Hematopoietic multipotent progenitor cell (in vitro differentiated cells): Measurements from ENCODE around the gene KLHL7. TPM values are rescaled to one million over a fixed set of nuclear protein-coding genes. Genes with fewer than 3 reads are reported as not detected.
"Not testable (repeated sequence)": the region's sequence is repeated elsewhere in the genome, so short reads cannot be mapped to it uniquely, and the experiment has no call there.

ENCODE experiments used
- DNase-seq, 3 donors: peaks; one replicate each; pipeline ENCODE4 v3.0.0-alpha.2; 2011 to 2015; ENCODE audit warnings: low read depth in 2 of 3, low spot score in 2 of 3
- total RNA-seq: library from RNA; depleted of rRNA; stranded (reverse); fragments of >200 nt; gene quantifications from one replicate; pipeline ENCODE4 v1.2.3, GENCODE V29; 2012

KLHL7 gene
- total RNA-seq, 1 donor, result 18.3 TPM

DNA sequence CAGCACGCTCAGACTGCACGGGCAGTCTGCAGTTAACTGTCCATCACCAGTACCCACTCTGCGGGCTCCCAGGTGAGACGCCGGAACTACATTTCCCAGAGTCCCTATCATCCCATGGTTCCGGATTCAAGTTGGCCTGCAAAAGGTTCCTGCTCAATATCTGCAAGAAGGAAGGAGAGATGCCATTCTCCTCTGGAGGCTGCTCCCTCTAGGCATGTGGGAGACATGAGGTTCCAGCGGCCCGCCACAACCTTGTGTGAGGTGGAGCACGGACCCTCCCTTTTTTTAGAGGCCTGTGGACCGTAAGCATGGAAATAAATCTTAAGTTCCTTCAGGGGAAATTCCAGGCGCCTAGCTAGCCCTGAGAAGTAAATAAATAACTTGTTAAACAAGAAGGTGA is 106.0 kb downstream of the KLHL7 start:
- no peak for DNase-seq

DNA sequence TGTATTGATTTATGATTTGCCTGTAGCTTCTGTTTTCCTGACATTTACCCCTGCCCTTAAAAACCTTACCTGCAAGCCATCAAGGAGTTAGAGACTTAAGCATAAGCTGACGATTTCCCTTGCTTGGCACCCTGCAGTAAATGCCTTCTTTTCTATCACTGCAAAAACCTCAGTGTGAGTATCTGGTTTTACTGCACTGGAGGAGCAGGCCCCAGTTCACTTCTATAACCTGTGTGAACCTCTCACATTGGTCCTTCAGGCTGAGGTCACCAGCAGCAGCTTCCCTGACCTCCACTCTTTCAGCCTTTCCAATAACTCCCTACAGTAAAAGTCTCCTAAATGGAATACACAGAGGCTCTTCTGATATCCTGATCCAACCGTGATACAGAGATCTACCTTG is 106.8 kb downstream of the KLHL7 start:
- DNase-seq, result no peak

DNA sequence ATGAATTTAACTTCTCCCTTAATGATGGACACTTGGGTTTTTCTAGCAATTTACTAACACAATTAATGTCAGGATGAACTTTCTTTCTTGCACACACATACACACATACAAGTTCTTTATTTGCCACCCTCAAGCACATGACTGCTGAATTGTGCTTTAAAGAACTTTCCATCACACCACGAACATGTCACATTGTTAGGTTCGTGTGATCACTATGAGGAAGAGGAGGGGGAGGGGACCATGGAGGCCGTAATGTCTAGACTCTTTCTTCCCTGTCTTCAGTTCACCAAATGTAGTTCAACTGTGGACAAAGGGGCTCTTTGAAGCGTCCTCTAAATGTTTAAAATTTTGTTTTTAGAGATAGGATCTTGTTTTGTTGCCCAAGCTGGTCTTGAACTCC is 107.3 kb downstream of the KLHL7 start:
- no peak for DNase-seq

DNA sequence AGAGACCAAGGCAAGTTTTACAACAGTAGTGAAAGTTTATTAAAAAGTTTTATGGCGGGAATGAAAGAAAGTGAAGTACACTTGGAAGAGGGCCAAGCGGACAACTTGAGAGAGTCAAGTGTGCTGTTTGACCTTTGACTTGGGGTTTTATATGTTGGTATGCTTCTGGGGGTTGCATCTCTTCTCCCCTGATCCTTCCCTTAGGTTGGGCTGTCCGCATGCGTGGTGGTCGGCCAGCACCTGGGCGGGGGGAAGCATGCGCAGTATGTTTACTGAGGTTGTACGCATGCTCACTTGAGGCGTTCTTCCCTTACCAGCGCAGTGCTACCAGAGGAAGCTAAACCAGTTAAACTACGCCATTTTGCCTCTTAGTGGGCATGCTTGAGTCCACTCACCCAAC is 108.2 kb downstream of the KLHL7 start:
- no peak for DNase-seq

DNA sequence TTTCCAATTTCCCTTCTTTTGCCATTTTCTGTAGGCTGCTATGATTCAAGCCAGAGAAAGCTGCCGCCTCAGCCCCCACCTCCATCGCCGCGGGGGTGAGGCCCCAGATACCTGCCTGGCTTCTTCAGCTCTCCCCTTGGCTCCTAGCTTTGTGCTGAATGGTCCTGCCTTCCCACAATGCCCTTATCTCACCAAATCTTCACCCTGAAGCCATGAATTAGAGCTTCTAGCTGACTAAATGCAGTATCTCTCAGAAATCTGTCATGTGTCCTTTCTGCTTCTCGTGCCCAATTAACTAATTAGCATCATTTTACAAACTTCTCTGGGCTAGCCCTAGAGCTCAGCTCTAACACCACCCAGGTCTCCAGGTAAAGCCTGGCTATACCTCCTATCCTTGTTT is 108.8 kb downstream of the KLHL7 start:
- DNase-seq, result no peak

DNA sequence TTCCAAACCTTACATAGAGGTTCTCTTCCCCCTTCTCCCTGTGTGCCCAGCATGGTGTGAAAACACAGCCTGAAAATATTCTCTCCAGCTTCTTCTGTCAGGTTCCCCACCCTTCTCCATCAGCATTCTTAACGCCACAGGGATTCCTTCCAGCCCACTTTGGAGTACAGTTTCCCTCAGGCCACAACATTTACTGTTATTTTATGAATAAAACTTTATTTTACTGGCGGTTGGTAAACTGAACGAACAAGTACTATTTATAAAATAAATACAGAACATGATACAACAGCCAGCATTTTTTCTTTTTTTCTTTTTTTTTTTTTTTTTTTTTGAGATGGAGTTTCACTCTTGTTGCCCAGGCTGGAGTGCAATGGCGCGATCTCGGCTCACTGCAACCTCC is 109.4 kb downstream of the KLHL7 start:
- DNase-seq, result no peak

DNA sequence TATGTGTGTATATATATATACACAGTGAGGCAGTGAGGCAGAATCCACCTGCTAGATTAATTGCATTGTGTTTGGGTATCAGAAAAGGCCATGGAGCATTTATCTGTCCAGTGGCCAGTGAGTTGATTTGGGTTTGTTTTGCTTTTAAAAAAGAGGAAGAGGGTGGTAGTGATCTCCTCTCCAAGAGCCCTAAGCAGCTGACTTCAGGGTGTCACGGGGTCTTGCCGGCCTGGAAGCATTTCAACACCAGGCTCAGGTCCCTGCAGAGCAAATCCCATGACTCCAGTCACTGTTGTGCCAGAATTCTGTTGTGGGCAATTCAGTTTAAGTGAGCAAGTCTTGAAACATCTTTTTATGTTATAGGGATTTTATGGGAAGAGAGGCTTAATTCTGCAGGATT is 110.4 kb downstream of the KLHL7 start:
- peak in 2 of 3 donors; percentile 22 to 35 for DNase-seq

DNA sequence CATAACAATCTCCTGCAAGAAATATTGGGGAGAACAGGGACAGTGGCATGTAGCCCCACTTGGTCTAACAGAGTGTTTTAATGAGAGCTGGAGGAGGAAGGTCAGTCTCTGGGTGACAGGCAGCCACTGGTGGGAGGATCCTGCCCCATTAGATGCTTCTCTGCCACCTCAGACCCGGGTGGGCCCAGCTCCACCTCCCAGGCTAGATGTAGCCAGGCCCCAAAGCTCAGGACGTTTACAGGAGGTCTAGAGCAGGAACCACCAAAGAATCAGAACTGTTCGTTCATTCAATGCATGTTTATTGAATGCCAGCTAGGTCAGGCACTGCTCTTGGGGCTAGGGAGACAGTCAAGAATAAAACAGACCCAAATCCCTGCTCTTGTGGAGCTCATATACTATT is 112.6 kb downstream of the KLHL7 start:
- no peak for DNase-seq

DNA sequence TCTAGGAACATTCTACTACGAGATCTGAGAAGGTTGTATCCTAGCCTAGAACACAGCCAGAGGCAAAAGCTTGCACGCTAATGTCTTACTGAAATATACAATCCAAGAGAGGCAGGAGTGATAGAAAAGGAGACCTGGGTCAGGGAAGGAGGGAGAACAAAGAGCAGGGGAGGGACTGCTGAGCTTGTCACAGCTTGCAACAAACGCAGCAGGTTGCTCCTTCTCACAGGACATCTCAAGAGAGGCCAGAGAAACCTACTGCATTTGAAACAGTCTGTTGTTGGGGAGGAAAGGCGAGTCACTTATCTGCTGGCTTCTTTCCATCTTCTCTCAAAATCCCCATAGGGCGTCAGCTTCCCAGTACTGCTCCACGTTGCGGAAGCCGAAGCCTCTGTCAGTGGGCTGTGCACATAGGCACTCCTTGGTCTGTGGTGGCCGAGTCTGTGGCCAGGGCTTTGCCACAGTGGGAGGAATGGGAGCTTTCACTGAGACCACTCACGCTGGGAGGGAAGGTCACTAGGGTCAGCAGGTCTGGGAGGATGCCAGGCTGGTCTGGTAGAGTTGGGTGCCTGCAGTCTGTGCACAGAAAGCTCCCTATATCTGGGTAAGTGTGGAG is 115.2 kb downstream of the KLHL7 start:
- DNase-seq, result no peak

DNA sequence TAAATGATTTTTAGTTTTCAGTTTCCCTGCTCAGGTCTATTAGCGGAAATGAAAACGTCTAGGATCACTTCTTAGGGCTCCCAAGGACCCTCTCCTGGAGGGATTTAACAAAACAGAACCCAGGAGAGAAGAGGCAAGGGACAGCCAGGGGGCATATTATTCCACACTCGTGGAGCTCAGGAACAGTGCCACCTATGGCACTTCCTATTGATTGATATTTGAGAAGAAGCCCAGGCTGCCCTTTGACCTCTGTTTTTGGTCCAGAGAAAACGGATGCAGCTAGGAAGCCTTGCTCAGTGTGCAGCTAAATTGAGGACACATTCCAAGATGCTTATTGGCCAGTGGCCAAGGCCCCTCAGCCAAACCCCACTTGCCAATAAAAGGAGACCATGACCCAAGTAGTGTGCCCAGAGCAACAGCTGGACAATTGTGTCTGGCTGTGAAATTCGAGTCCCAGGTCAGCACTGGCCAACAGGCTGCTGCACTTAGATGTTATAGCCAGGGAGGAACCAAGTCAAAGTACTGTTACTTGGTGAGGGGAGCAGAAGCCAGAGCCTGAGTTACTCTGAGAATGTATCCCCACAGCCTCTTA is 117.0 kb downstream of the KLHL7 start:
- no peak for DNase-seq

DNA sequence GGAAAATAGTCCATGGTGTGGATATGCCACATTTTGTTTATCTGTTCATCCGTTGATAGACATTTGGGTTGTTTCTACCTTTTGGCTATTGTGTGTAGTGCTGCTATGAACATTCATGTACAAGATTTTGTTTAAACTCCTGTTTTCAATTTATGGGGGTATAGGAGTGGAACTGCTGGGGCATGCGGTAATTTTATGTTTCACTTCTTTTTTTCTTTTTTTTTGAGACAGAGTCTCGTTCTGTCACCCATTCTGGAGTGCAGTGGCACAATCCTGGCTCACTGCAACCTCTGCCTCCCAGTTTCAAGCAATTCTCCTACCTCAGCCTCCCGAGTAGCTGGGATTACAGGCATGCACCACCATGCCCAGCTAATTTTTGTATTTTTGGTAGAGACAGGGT is 118.8 kb downstream of the KLHL7 start:
- not testable (repeated sequence) for DNase-seq

DNA sequence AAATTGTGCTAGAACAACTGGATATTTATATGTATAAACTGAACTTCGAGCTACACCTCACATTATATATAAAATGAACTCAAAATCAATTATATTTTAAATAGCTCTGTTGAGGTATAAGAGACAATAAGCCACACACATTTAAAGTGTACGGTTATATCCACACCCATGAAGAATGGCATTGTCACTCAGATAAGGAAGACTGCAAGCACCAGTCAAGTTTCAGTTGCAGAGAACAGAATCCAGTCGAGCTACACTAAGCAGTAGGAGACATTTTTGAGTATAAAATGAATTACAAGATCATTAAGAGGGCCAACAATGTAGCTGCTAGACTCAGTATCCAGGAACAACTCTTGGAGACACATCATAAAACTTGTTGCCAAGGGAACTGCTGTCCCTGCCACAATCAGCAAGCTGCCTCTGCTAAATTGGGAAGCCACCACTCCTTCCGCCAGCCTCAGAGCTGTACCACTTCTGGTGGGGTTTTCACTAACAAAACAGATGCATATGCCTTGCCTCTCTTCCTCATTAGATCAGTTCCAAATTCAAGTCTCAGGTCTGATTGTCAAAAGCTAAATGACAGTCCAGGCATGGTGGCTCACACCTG is 121.4 kb downstream of the KLHL7 start:
- DNase-seq, result peak in 1 of 3 donors; percentile 40

Other genes starting within 250 kb of the KLHL7 start
- gene HYCC1, start 91.7 kb upstream of the KLHL7 start, total RNA-seq, result 4.0 TPM
- 28.0 TPM for gene NUP42, start 76.3 kb downstream of the KLHL7 start, total RNA-seq
- 0.27 TPM for gene GPNMB, start 141.0 kb downstream of the KLHL7 start, total RNA-seq
- 35.3 TPM for gene MALSU1, start 193.6 kb downstream of the KLHL7 start, total RNA-seq